Muscle layer of duodenum (tissue), 2 donors: ENCODE measurements around the gene MAST4.

Experiments used
- H3K27ac ChIP-seq: one replicate; pipeline ENCODE4 v1.7.0; 2013; ENCODE audit warnings: mild to moderate bottlenecking, low read length
- H3K27me3 ChIP-seq: one replicate; pipeline ENCODE4 v1.7.0; 2013; ENCODE audit warnings: low read depth, mild to moderate bottlenecking, control low read depth, low read length
- H3K36me3 ChIP-seq, 2 donors: one replicate each; pipeline ENCODE4 v1.7.0; 2013; ENCODE audit warnings: low read length in 2 of 2, control low read depth in 1 of 2, mild to moderate bottlenecking in 1 of 2; ENCODE audit not compliant: insufficient read depth in 2 of 2, control insufficient read depth in 1 of 2
- H3K4me1 ChIP-seq, 2 donors: one replicate each; pipeline ENCODE4 v1.7.0; 2013; ENCODE audit warnings: low read length in 2 of 2, mild to moderate bottlenecking in 2 of 2, control low read depth in 1 of 2, moderate library complexity in 1 of 2; ENCODE audit not compliant: insufficient read depth in 2 of 2, control insufficient read depth in 1 of 2
- H3K4me3 ChIP-seq, 2 donors: one replicate each; pipeline ENCODE4 v1.7.0; 2013; ENCODE audit warnings: low read length in 2 of 2, low read depth in 1 of 2, mild to moderate bottlenecking in 1 of 2
- H3K9me3 ChIP-seq, 2 donors: one replicate each; pipeline ENCODE4 v1.7.0; 2013; ENCODE audit warnings: low read length in 2 of 2, control low read depth in 1 of 2, mild to moderate bottlenecking in 1 of 2; ENCODE audit not compliant: control insufficient read depth in 1 of 2
- donor health status: healthy.

Gene MAST4

DNA sequence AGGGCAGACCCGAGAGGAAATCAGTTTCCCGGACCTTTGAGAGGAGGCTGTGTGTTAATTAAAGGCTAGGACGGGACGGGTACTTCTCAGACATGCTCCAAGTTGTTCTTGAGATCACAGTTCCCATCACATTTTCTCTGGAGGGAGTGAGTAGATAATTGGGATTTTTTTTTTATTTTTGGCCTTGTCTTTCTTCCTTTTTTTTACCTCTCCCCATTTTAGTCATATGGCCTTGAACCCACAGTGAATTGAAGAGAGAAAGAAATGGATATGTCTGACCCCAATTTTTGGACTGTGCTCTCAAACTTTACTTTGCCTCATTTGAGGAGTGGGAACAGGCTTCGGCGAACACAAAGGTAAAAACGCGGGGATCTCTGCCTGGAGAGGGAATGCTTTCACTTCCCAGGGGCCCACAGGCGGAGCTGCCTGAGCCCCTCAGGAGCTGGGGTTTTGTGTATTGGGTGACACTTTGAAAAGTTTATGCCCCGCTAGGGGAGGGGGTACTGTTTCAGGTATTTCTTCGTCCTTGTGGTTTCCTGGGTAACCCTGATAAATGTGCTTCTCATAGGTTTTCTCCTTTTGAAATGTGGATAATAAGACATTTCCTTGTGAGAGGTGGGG, 408.6 kb downstream of the MAST4 start:
- peak overlapping the region; percentile 95 for H3K27ac ChIP-seq

GRCh38 chr5:67005737-67006499, 409.7 kb downstream of the MAST4 start:
- Histone ChIP-seq H3K27ac (no peak overlapping the region), H3K4me1 (peaks cover 5 to 11% of the 10 kb centered on the region in 2 donors), H3K27me3 (no peaks in the 10 kb centered on the region), H3K4me3 (peak overlapping the region; percentile 70 to 89), H3K9me3 (no peaks in the 10 kb centered on the region), H3K36me3 (no peaks in the 10 kb centered on the region)

More for the DNA sequence above, 408.6 kb downstream of the MAST4 start:
- no peaks in the 10 kb centered on the region for H3K9me3 ChIP-seq
- no peaks in the 10 kb centered on the region for H3K36me3 ChIP-seq
- peak overlapping the region; percentile 70 to 89 for H3K4me3 ChIP-seq
- no peaks in the 10 kb centered on the region for H3K27me3 ChIP-seq
- H3K4me1 ChIP-seq = peaks cover 5 to 11% of the 10 kb centered on the region in 2 donors

DNA sequence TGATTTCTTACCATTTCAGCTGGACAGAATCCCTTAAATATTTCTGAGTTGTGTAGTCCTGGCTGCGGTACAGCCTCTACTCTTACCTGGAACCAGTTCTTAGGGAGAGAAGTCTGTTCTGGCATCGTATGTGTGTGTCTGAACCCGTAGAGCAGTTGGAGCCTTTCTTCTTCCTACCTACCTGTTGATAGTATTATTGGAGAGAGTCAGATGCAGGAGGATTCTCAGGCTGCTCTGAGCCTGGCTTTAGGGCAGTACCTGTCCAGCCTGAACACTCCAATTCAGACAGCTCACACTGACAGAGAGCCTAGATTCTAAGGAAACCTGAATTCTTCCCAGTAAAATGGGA, 410.3 kb downstream of the MAST4 start:
- Histone ChIP-seq H3K27ac (no peak overlapping the region), H3K4me1 (peaks cover 9 to 11% of the 10 kb centered on the region in 2 donors)

DNA sequence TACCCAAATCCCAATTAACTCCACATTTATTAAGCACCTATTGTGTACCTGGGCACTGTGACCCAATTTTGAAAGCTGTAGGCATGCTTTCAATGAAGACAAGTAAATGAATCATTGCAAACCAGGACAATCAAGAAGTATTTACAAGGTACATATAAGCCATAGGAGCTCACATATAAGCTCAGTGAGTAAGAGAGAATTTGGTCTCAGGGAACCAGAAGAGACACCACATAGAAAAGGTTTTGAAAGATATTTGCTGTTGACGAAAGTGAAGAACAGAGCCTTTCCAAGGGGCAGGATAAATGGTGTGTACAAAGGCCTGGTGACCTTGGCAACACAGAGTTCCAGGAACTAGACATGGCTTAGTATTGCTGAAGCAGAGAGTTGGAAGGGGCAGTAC, 412.8 kb downstream of the MAST4 start:
- H3K27me3 ChIP-seq = no peaks in the 10 kb centered on the region
- no peaks in the 10 kb centered on the region for H3K9me3 ChIP-seq
- no peaks in the 10 kb centered on the region for H3K36me3 ChIP-seq
- H3K4me1 ChIP-seq = peaks cover 6% of the 10 kb centered on the region in 2 donors
- H3K27ac ChIP-seq = no peak overlapping the region
- no peak overlapping the region for H3K4me3 ChIP-seq

More for the DNA sequence above, 410.3 kb downstream of the MAST4 start:
- no peaks in the 10 kb centered on the region for H3K9me3 ChIP-seq
- no peaks in the 10 kb centered on the region for H3K27me3 ChIP-seq
- peak overlapping the region; percentile 70 to 89 for H3K4me3 ChIP-seq
- H3K36me3 ChIP-seq = no peaks in the 10 kb centered on the region

GRCh38 chr5:67010684-67011409, 414.7 kb downstream of the MAST4 start:
- Histone ChIP-seq H3K9me3 (no peaks in the 10 kb centered on the region), H3K27me3 (no peaks in the 10 kb centered on the region), H3K4me1 (peaks cover 1 to 12% of the 10 kb centered on the region in 2 donors), H3K4me3 (no peak overlapping the region), H3K27ac (peak overlapping the region; percentile 25), H3K36me3 (no peaks in the 10 kb centered on the region)

- Histone ChIP-seq H3K4me3 (no peak overlapping the region), H3K9me3 (no peaks in the 10 kb centered on the region), H3K4me1 (peaks cover 0 to 12% of the 10 kb centered on the region in 2 donors), H3K36me3 (no peaks in the 10 kb centered on the region), H3K27ac (peak overlapping the region; percentile 25), H3K27me3 (no peaks in the 10 kb centered on the region)
These were observed 415.2 kb downstream of the MAST4 start for GRCh38 chr5:67011422-67011821.

GRCh38 chr5:67012171-67012570, 416.0 kb downstream of the MAST4 start:
- no peak overlapping the region for H3K27ac ChIP-seq
- H3K4me3 ChIP-seq = no peak overlapping the region

DNA sequence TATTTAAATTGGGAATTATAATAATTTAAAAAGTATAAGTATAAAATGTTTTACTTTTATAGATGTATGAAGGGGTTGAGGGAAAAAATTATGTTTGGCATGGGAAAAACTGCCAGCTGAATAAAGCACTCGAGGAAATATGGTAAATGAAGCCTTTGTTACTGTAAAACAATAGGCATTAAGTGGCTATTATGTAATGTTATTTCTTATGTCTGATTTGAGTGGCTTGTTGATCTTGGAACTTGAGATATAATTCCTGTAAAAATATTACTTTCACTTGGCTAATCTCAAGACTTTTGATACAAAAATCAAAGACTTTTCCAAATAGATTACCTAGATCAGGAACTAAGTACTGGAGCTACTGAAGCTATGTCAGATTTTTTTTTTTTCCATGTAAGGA, 417.5 kb downstream of the MAST4 start:
- Histone ChIP-seq H3K4me1 (peaks cover 0 to 12% of the 10 kb centered on the region in 2 donors), H3K36me3 (no peaks in the 10 kb centered on the region), H3K27me3 (no peaks in the 10 kb centered on the region), H3K27ac (no peak overlapping the region), H3K4me3 (no peak overlapping the region), H3K9me3 (no peaks in the 10 kb centered on the region)

More at GRCh38 chr5:67012171-67012570, 416.0 kb downstream of the MAST4 start:
- no peaks in the 10 kb centered on the region for H3K27me3 ChIP-seq
- no peaks in the 10 kb centered on the region for H3K9me3 ChIP-seq
- no peaks in the 10 kb centered on the region for H3K36me3 ChIP-seq
- H3K4me1 ChIP-seq = peaks cover 0 to 12% of the 10 kb centered on the region in 2 donors

- Histone ChIP-seq H3K4me3 (no peak overlapping the region), H3K36me3 (no peaks in the 10 kb centered on the region), H3K4me1 (peaks cover 0 to 12% of the 10 kb centered on the region in 2 donors), H3K9me3 (no peaks in the 10 kb centered on the region), H3K27ac (peak overlapping the region; percentile 41), H3K27me3 (no peaks in the 10 kb centered on the region)
These were observed 418.0 kb downstream of the MAST4 start for GRCh38 chr5:67014191-67014590.

DNA sequence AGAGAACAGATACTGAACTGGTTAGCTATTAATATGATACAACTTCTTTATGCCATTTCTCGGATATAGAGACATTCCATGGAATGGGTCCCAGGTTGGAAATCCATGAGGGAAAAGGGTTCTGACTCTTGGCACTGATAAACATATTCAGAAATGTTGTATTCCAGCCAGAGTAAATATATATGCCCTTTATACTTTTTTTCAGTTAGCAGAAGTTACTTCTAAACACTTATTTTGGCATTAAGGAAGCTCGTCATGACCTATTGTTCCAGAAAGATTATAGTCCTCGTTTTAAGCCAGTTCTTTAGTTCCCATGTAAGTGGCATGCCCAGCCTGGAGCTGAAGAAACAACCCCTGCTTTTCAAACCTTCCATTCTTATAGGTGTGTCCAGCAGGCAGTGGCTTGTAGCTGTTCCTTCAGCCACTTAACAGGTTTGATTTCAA, 418.8 kb downstream of the MAST4 start:
- Histone ChIP-seq H3K9me3 (no peaks in the 10 kb centered on the region), H3K4me1 (peaks cover 0 to 12% of the 10 kb centered on the region in 2 donors), H3K27me3 (no peaks in the 10 kb centered on the region), H3K4me3 (peak overlapping the region; percentile 34 to 38), H3K36me3 (no peaks in the 10 kb centered on the region), H3K27ac (peak overlapping the region; percentile 41)

DNA sequence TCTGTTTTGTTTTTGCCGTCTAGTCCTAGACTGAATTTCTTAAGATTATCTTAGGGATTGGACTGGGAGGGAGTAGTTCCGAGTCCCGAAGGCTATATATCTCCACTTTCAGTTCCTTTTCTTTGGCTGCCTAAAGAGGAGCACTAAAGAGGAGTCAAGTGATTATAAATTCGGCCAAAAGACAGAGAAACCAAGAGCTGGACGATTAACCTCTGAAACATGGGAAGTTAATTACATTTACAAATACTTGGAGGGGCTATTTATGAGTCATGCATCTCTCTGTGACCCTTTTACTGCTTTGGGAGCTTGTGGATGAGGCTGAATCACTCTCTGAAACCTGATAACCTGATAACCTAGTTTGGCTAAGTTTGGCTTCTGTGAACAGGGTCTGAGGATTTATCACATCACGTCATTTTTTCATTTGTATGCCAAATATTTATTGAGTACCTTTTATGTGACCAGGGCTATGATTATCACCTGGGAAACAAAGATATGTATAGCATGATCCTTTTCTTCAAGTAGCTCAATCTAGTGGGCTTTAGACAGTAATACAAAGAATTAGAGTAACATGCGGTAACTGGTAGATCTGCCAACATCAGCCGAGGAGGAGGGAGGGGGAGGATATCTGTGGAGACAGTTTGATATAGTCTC, 419.5 kb downstream of the MAST4 start:
- peak overlapping the region; percentile 39 for H3K27ac ChIP-seq
- H3K9me3 ChIP-seq = no peaks in the 10 kb centered on the region
- H3K27me3 ChIP-seq = no peaks in the 10 kb centered on the region
- H3K4me1 ChIP-seq = peaks cover 0 to 12% of the 10 kb centered on the region in 2 donors
- peak overlapping the region; percentile 34 to 38 for H3K4me3 ChIP-seq
- no peaks in the 10 kb centered on the region for H3K36me3 ChIP-seq
